Fibroblast of peridontal ligament (primary cell): ENCODE results near the gene RGL1.

Source experiments
- DNase-seq: peaks from one replicate; pipeline ENCODE4 v3.0.0-alpha.2; 2010; ENCODE audit errors: extremely low read depth

The RGL1 gene

DNA sequence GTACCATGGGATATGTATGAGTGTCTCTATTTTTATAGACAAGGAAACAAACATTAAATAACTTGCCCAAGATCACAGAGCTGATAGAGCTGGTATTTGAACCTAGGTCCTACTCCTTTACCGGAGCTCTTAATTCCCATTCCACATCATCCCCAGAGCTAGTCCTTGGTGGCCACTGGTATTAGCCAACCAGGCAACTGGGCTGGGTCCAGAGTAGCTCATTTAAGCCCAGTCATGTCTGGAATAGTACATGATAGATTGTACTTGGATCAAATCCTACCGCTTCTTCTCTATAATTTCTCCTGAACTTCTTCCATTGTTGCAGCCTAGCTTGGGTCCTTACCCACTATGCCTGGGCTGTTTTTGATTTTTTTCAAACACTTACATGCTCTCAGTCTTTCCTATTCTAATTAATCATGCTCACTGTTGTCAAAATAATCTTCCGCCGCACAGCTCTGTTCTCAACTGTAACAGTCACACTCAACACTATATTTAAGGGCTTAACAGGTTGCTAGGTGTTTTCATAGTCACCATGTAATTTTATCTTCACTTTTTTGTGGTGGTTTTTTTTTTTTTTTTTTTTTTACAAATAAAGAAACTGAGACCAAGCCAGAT is 152.4 kb downstream of the RGL1 start:
- no peak for DNase-seq

- no peak for DNase-seq
These were observed 154.0 kb downstream of the RGL1 start for GRCh38 chr1:183958958-183959357.

GRCh38 chr1:183961132-183961531 is 156.2 kb downstream of the RGL1 start:
- DNase-seq: no peak

DNA sequence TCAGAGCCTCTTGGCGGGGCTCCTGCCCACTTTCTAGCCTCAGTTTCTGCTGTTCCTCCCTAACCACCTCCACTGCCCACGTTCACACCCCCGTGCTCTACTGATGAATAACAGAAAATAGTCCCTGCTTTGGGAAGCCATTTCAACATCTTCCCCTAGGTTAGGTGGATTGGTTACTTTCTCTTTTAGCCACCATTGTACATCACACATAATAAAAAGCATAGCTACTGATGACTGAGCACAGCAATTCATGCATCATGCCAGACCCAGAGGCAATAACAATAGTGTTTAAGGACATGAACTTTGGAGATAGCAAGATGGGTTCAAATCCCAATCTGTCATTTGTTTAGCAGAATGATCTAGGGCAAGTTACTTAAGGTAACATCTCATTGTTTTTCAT is 158.0 kb downstream of the RGL1 start:
- no peak for DNase-seq

DNA sequence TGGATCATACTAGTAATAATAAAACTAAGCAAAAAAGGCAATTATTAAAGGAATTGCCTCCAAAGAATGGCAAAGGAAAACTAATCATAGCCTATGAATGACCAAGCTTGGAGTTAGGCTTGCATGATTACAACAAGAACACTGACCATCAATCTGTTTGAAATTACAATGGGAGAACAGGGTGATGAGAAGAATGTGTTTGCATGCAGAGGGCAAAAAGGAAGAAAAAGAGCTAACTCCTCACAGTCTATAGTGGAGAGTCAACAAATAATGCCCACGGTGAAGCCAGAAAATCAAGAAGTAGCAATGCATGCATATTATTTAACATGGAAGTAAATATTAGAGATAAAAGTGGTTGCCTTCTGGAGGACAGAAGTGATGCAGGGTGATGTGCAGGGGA is 160.8 kb downstream of the RGL1 start:
- no peak for DNase-seq

DNA sequence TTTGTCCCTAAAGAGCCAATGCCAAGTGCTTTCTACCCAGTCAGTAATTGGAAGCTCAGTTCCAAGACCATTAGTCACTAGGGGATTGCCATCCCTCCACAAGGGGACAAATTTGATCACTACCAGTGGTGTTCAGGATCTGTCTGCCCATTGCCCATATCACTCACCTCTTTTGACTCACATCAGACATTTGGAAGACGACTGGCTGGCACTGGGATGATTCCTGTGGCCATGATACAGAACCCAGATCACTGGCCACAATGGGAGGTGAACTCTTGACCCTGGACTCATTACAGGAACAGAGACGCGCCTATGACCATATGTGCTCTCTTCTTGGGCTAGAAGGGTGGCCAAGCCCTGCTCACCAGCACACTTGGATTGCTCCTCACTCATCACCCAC is 161.6 kb downstream of the RGL1 start:
- DNase-seq: no peak

DNA sequence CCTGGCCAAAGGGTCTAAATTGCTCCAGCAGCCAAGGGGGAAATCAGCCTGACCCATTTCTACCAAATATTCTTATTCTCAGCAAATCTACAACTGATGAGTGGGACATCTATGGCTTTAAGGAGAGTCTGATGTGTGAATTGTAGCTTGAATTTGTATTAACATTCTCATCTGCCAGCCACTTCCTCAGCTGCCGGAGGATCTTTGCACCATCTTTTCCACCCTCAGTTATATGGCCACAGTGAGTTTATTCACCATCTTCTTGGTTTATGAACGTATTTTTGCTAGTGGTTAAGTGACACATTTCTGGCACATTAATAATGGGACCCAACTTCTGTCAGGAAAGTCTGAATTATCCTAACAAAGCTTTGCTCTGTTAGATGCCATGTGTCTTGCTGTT is 163.0 kb downstream of the RGL1 start:
- DNase-seq: no peak

DNA sequence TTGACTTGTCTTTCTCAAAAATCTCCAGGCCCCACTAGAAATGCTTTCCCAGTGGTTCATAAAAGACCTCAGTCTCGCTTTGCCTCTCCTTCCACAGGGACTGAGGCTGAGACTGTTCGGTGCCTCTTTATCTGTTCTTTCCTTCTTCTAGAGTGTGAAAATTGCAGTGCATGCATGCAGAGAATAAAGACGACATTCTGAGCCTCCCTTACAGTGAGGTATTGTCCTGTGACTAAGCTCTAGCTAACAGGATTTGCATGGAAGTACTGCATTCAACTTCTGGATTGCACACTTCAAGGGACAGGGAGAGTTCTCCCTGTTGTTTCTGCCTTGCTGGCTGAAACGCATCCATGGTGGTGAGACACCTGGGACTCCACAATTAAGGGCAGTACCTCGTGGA is 163.5 kb downstream of the RGL1 start:
- DNase-seq: no peak

DNA sequence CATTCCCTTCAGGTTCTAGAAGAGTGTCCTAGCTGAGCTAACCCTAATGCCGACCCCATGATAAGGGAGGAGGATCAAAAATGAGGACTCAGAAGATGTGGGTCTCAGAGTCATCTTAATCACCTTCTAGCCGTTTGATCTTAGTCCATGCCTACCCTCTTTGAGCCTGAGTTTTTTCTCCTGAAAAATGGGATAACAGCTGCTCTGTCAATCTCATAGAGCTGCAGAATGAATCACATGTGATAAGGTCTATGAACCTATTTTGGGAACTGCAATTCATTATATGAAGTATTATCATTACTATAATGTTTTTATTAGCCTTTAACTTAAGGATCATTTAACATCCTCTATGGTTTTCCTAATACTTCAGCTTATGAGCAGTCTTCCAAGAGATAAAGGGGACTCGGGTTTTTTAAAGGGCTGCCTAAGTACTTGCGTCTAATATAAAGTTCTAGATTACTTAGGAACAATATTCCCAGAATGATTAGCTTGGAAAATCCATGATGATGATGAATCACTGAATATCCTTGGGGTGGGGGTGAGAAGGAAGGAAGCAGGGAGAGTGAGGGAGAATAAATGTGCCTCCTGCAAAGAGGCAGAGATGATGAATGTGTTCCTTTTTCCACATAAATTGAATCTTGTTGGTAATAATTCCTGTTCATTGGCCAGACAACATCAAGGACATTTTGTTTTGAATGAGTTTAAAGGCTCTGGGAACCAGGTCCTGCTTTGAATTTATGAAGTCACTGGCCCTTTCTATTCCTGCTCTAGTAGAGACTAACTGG is 165.8 kb downstream of the RGL1 start:
- no peak for DNase-seq

DNA sequence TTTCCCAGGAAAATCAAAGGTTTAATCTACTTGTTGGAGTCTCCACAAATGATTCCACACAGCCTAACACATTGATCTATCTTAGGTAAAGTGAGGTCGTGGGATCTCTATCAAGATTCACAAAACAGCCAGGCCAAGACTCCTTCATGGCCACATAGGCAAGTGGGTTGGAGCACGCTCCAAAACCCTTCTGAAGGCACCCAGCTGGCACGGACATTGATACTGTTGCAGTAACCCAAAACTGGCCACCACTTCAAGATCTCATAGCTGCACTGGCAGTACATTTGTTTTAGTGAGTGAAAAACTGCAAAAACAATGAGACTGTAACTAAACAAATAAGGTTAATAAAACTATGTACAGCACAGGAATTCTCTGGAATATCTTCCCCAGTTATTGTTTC is 170.7 kb downstream of the RGL1 start:
- DNase-seq: no peak

- no peak for DNase-seq
These were observed 172.8 kb downstream of the RGL1 start for GRCh38 chr1:183977717-183978116.
